ENCODE data around the gene ARL4D. TPM values are rescaled to one million over a fixed set of nuclear protein-coding genes. Genes with fewer than 3 reads are reported as not detected.

ARL4D gene
- total and polyA plus RNA-seq, 2 of the 8 experiments (the other 6 are each of a cell fraction or from before 2014, with no cell fraction given), result 8.4 to 9.2 TPM

- Histone ChIP-seq H3K14ac (ENCODE audit: insufficient read length) (no peak overlapping the region), H2BK5ac (ENCODE audit: low read depth, low read length) (no peak overlapping the region), H2BK120ac (replicated peaks; ENCODE audit: low read depth, low read length) (no peak overlapping the region), H2BK15ac (ENCODE audit: low read length) (no peak overlapping the region), H2BK20ac (ENCODE audit: low read length) (no peak overlapping the region), H3K23ac (ENCODE audit: insufficient read length) (no peak overlapping the region), H3K23me2 (ENCODE audit: low read depth, low read length) (no peaks in the 10 kb centered on the region), H4K20me1 (replicated peaks in 1 of 2; ENCODE audit: control insufficient read depth in 1 of 2, insufficient read depth in 2 of 2, low read length in 2 of 2) (no peaks in the 10 kb centered on the region), H3K4ac (replicated peaks; ENCODE audit: insufficient read length, low read depth, low read length) (no peak overlapping the region), H3K27ac (ENCODE audit: low read depth, low read length) (no peak overlapping the region), H3K18ac (ENCODE audit: extremely low read depth, low read length) (no peak overlapping the region), H3K9me3 (ENCODE audit: insufficient read depth in 2 of 2, low read depth in 1 of 2, low read length in 1 of 2) (no peaks in the 10 kb centered on the region), H4K5ac (ENCODE audit: insufficient read length, low read depth, low read length) (no peak overlapping the region), H3K9ac (replicated peaks in 1 of 4; ENCODE audit: extremely low read depth in 1 of 4, low read depth in 3 of 4, low read length in 3 of 4) (no peak overlapping the region), H4K8ac (ENCODE audit: extremely low read depth, insufficient read depth, low read length) (no peak overlapping the region), H2AFZ (ENCODE audit: low read length) (no peak overlapping the region), H4K91ac (replicated peaks; ENCODE audit: insufficient read length, low read length) (no peak overlapping the region), H2AK5ac (ENCODE audit: low read depth, low read length) (no peak overlapping the region), H3K36me3 (ENCODE audit: control insufficient read depth in 2 of 4, insufficient read depth in 4 of 4, low read length in 3 of 4) (no peaks in the 10 kb centered on the region), H3K4me2 (ENCODE audit: insufficient read depth in 1 of 2, low read depth in 2 of 2, low read length in 2 of 2) (no peak overlapping the region), H3K56ac (replicated peaks; ENCODE audit: insufficient read length, low read depth, low read length) (no peak overlapping the region), H3K4me1 (replicated peaks in 1 of 4; ENCODE audit: control insufficient read depth in 3 of 4, insufficient read depth in 4 of 4, low read length in 3 of 4) (peaks cover 0 to 6% (median 2%) of the 10 kb centered on the region in 4 experiments; a peak in 2 of 7 replicates), H3K4me3 (ENCODE audit: extremely low read depth in 1 of 4, insufficient read depth in 2 of 4, low read depth in 3 of 4, low read length in 4 of 4) (no peak overlapping the region), H2BK12ac (ENCODE audit: low read depth, low read length) (no peak overlapping the region), H3K79me1 (ENCODE audit: low read depth, low read length) (no peaks in the 10 kb centered on the region), H3K27me3 (replicated peaks in 1 of 4; ENCODE audit: control insufficient read depth in 3 of 4, extremely low read depth in 1 of 4, insufficient read depth in 3 of 4, low read length in 3 of 4) (no peaks in the 10 kb centered on the region), H3K79me2 (ENCODE audit: control insufficient read depth in 1 of 2, insufficient read depth in 2 of 2, low read length in 2 of 2) (no peaks in the 10 kb centered on the region)
- FAIRE-seq, result no peak
- no peak for DNase-seq (ENCODE audit: low read depth in 1 of 2, low spot score in 2 of 2)
- ChIA-PET CTCF (ENCODE audit: partially characterized antibody) (interaction anchor here (1.0 to 3.1 kb wide), 3 partner anchors 12 to 77 kb away, joined by 3 to 17 read pairs (median 14); partner anchors contain the start of gene DHX8), POLR2A (ENCODE audit: partially characterized antibody) (interaction anchor here (0.5 to 3.3 kb wide), 4 partner anchors 15 to 356 kb away, joined by 3 to 28 read pairs (median 4); no protein-coding TSS in a partner anchor)
- TF ChIP-seq RFX5 (IDR thresholded peaks at IDR 0.05; ENCODE audit: borderline replicate concordance, low read depth, low read length) (no peak), POU5F1 (IDR thresholded peaks at IDR 0.05; ENCODE audit: low read depth, low read length) (no peak), SIRT6 (IDR thresholded peaks at IDR 0.05; ENCODE audit: low read length) (no peak), ATF3 (IDR thresholded peaks at IDR 0.05; ENCODE audit: insufficient read depth, low read depth, low read length) (no peak), SP2 (IDR thresholded peaks at IDR 0.05; ENCODE audit: low read length) (no peak), EP300 (IDR thresholded peaks at IDR 0.05; ENCODE audit: borderline replicate concordance in 1 of 2, low read depth in 2 of 2, low read length in 2 of 2) (no peak), HDAC6 (IDR thresholded peaks at IDR 0.05; ENCODE audit: low read depth, low read length) (no peak), TAF1 (IDR thresholded peaks at IDR 0.05; ENCODE audit: low read depth, low read length) (no peak), KDM5A (IDR thresholded peaks at IDR 0.05; ENCODE audit: low read length) (no peak), TCF12 (IDR thresholded peaks at IDR 0.05; ENCODE audit: low read depth, low read length) (no peak), HDAC2 (IDR thresholded peaks at IDR 0.05; ENCODE audit: borderline replicate concordance in 1 of 2, low read depth in 2 of 2, low read length in 2 of 2) (no peak), TAF7 (optimal IDR thresholded peaks at IDR 0.05; ENCODE audit: borderline replicate concordance, low read depth, low read length) (no peak), MAX (IDR thresholded peaks at IDR 0.05) (no peak), CHD1 (IDR thresholded peaks at IDR 0.05; ENCODE audit: low read depth, low read length) (no peak)
Observed at GRCh38 chr17:43405861-43406260, 7.1 kb downstream of the ARL4D start.
